ENCODE results near the gene CAMK1D. TPM values are rescaled to one million over a fixed set of nuclear protein-coding genes. Genes with fewer than 3 reads are reported as not detected.

Gene CAMK1D
- total and polyA plus RNA-seq, 2 of the 8 experiments (the other 6 are each of a cell fraction or from before 2014, with no cell fraction given): 3.5 to 10.6 TPM

DNA sequence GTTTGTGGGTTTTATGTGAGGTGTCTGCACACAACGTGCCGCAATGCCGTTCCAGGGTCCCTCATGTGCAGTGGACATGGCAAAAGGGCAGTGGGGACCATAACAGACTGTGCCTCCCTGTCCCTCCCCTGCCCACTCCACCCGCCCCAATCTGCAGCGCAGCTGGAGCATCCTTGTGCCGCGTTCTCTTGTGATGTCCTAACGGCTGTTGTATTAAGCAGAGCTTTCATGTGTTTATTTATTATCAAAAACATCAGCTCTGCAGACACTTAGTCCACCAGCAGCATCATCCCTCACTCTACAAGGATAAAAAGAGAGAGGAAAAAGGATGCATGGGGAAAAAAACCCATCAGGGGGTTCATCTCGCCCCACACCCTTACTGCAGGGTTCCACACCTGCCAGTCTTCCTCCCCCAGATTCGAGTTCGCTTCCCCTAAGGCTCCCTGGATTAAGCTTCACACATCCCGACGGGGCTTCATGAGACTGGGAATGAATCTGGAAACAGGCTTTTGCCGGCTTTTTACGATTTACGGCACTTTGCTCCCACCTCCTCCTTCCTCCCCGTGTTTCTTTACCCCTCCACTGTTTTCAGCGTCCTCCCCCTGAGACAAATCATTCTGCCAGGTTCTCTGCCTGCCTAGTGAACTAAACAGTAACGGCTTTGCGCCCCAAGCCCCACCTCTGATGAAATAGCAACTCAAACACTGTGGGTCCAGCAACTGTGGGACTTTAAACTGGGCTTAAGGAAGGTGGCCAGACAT is 301.4 kb downstream of the CAMK1D start:
- Histone ChIP-seq H2BK5ac (ENCODE audit: low read depth, low read length) (no peak overlapping the region), H3K36me3 (ENCODE audit: control insufficient read depth in 2 of 4, insufficient read depth in 4 of 4, low read length in 3 of 4) (no peaks in the 10 kb centered on the region), H3K4ac (replicated peaks; ENCODE audit: insufficient read length, low read depth, low read length) (no peak overlapping the region), H2BK15ac (ENCODE audit: low read length) (no peak overlapping the region), H3K27me3 (replicated peaks in 1 of 4; ENCODE audit: control insufficient read depth in 3 of 4, extremely low read depth in 1 of 4, insufficient read depth in 3 of 4, low read length in 3 of 4) (no peaks in the 10 kb centered on the region), H2BK120ac (replicated peaks; ENCODE audit: low read depth, low read length) (no peak overlapping the region), H2AFZ (ENCODE audit: low read length) (no peak overlapping the region), H3K27ac (ENCODE audit: low read depth, low read length) (no peak overlapping the region), H2BK12ac (ENCODE audit: low read depth, low read length) (no peak overlapping the region), H4K20me1 (replicated peaks in 1 of 2; ENCODE audit: control insufficient read depth in 1 of 2, insufficient read depth in 2 of 2, low read length in 2 of 2) (peaks cover 0 to 3% of the 10 kb centered on the region in 2 experiments), H2AK5ac (ENCODE audit: low read depth, low read length) (no peak overlapping the region), H4K91ac (replicated peaks; ENCODE audit: insufficient read length, low read length) (no peak overlapping the region), H3K79me2 (ENCODE audit: control insufficient read depth in 1 of 2, insufficient read depth in 2 of 2, low read length in 2 of 2) (no peaks in the 10 kb centered on the region), H3K9ac (replicated peaks in 1 of 4; ENCODE audit: extremely low read depth in 1 of 4, low read depth in 3 of 4, low read length in 3 of 4) (no peak overlapping the region), H3K23me2 (ENCODE audit: low read depth, low read length) (no peaks in the 10 kb centered on the region), H3K23ac (ENCODE audit: insufficient read length) (no peak overlapping the region), H3K79me1 (ENCODE audit: low read depth, low read length) (no peaks in the 10 kb centered on the region), H3K18ac (ENCODE audit: extremely low read depth, low read length) (no peak overlapping the region), H2BK20ac (ENCODE audit: low read length) (no peak overlapping the region), H3K14ac (ENCODE audit: insufficient read length) (no peak overlapping the region), H3K4me3 (ENCODE audit: extremely low read depth in 1 of 4, insufficient read depth in 2 of 4, low read depth in 3 of 4, low read length in 4 of 4) (no peak overlapping the region), H3K4me2 (ENCODE audit: insufficient read depth in 1 of 2, low read depth in 2 of 2, low read length in 2 of 2) (no peak overlapping the region), H4K5ac (ENCODE audit: insufficient read length, low read depth, low read length) (no peak overlapping the region), H3K9me3 (ENCODE audit: insufficient read depth in 2 of 2, low read depth in 1 of 2, low read length in 1 of 2) (no peaks in the 10 kb centered on the region), H3K56ac (replicated peaks; ENCODE audit: insufficient read length, low read depth, low read length) (no peak overlapping the region), H3K4me1 (replicated peaks in 1 of 4; ENCODE audit: control insufficient read depth in 3 of 4, insufficient read depth in 4 of 4, low read length in 3 of 4) (no peaks in the 10 kb centered on the region), H4K8ac (ENCODE audit: extremely low read depth, insufficient read depth, low read length) (no peak overlapping the region)
- WGBS, 2 experiments (ENCODE audit: extremely low coverage in 1 of 2, insufficient coverage in 1 of 2, insufficient read length in 1 of 2, insufficient replicate concordance in 2 of 2, low coverage in 1 of 2, low lambda C conversion rate in 2 of 2, missing lambda C conversion rate in 1 of 2): 78% methylated on average over 19 of the region's 20 CpGs; no CpG with 5 or more reads in 1 of the 2 experiments
- DNase-seq (ENCODE audit: low read depth in 1 of 2, low spot score in 2 of 2) (no peak), FAIRE-seq (no peak)
- ChIA-PET CTCF (ENCODE audit: partially characterized antibody) (interaction anchor here (0.6 kb wide), 5 partner anchors 10 to 1905 kb away, joined by 3 to 4 read pairs (median 3); no protein-coding TSS in a partner anchor), POLR2A (ENCODE audit: partially characterized antibody) (no interaction called here)
- TF ChIP-seq CHD2 (IDR thresholded peaks at IDR 0.05; ENCODE audit: low read length) (no peak), YY1 (IDR thresholded peaks at IDR 0.05; ENCODE audit: low read depth, low read length) (no peak), USF2 (IDR thresholded peaks at IDR 0.05; ENCODE audit: low read length) (no peak), TCF12 (IDR thresholded peaks at IDR 0.05; ENCODE audit: low read depth, low read length) (no peak), RXRA (IDR thresholded peaks at IDR 0.05; ENCODE audit: insufficient read depth, low read depth, low read length) (no peak), GABPA (IDR thresholded peaks at IDR 0.05; ENCODE audit: borderline replicate concordance, insufficient read depth, low read length) (no peak), ATF2 (IDR thresholded peaks at IDR 0.05; ENCODE audit: low read length) (no peak), SP4 (IDR thresholded peaks at IDR 0.05; ENCODE audit: low read length) (no peak), ASH2L (IDR thresholded peaks at IDR 0.05; ENCODE audit: low read length) (no peak)
- TF ChIP-seq, protein P1, sequence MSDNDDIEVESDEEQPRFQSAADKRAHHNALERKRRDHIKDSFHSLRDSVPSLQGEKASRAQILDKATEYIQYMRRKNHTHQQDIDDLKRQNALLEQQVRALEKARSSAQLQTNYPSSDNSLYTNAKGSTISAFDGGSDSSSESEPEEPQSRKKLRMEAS (IDR thresholded peaks at IDR 0.05): no peak

Data from H1 (cell line).